Adrenal gland (tissue), 5 donors: ENCODE measurements around the gene EXTL1.

Experiments
- POLR2A ChIP-seq, 2 donors: fragments of 450-650 bp; IDR thresholded peaks; one replicate each; pipeline ENCODE4 v1.6.1; 2017; ENCODE audit warnings: antibody characterized with exemption in 2 of 2, mild to moderate bottlenecking in 2 of 2, moderate library complexity in 1 of 2
- TF ChIP-seq, protein P1 (sequence below), 6 experiments: fragments of 450-650 bp in 4 of 6; fragments of 200-600 bp in 2 of 6; sonication (generic) in 1 of 6; IDR thresholded peaks; 1 replicate in 5 of 6; 2 replicates in 1 of 6; pipeline versions ENCODE4 v1.5.1 to v1.8.0; 2016 to 2021; ENCODE audit warnings: antibody characterized with exemption in 6 of 6, mild to moderate bottlenecking in 2 of 6, moderate library complexity in 1 of 6
- donor health status: DM: no; HTN: no; CAD: no.

DNA sequence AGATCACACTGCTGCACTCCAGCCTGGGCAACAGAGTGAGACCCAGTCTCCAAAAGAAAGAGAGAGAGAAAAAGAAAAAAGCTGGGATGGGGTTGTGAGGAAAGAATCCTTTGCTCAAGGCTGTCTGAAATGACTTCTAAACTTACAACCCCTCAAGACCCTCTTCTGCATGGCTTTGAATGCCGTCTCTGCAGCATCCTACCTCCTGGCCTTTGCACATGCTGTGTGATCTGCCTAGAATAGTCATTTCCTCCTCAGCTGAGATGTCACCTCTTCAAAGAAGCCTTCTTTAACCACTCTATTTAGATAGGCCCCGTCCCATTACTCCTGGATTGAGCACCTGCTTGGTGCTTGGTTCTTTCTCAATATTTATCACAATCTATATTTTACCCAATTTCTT is 63.3 kb downstream of the EXTL1 start:
- no peak for TF ChIP-seq POLR2A (IDR thresholded peaks at IDR 0.05)
- TF ChIP-seq, protein P1, sequence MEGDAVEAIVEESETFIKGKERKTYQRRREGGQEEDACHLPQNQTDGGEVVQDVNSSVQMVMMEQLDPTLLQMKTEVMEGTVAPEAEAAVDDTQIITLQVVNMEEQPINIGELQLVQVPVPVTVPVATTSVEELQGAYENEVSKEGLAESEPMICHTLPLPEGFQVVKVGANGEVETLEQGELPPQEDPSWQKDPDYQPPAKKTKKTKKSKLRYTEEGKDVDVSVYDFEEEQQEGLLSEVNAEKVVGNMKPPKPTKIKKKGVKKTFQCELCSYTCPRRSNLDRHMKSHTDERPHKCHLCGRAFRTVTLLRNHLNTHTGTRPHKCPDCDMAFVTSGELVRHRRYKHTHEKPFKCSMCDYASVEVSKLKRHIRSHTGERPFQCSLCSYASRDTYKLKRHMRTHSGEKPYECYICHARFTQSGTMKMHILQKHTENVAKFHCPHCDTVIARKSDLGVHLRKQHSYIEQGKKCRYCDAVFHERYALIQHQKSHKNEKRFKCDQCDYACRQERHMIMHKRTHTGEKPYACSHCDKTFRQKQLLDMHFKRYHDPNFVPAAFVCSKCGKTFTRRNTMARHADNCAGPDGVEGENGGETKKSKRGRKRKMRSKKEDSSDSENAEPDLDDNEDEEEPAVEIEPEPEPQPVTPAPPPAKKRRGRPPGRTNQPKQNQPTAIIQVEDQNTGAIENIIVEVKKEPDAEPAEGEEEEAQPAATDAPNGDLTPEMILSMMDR (IDR thresholded peaks at IDR 0.05): no peak
